Stimulated activated CD8-positive, alpha-beta memory T cell treated with anti-CD3 and anti-CD28 coated beads, Interleukin-7, amount 100 ng/mL, for 1 hour (primary cell): ENCODE data around the gene SOCS3.
"Not testable (repeated sequence)": the region's sequence is repeated elsewhere in the genome, so short reads cannot be mapped to it uniquely, and the experiment has no call there.

Source experiments
- DNase-seq, 2 donors: peaks; one replicate each; pipeline ENCODE4 v3.0.0-alpha.2; 2020; ENCODE audit warnings: low read depth in 2 of 2

Gene SOCS3

GRCh38 chr17:78349891-78350642 is 9.8 kb downstream of the SOCS3 start:
- DNase-seq = no peak

GRCh38 chr17:78348055-78348770 is 11.7 kb downstream of the SOCS3 start:
- DNase-seq = no peak

GRCh38 chr17:78347453-78347852 is 12.4 kb downstream of the SOCS3 start:
- DNase-seq = no peak

- no peak for DNase-seq
Measured at GRCh38 chr17:78346605-78347250, 13.1 kb downstream of the SOCS3 start.

- DNase-seq = no peak
Measured at GRCh38 chr17:78345791-78346494, 13.9 kb downstream of the SOCS3 start.

- DNase-seq = no peak
Measured at GRCh38 chr17:78345172-78345571, 14.7 kb downstream of the SOCS3 start.

GRCh38 chr17:78344666-78345065 is 15.2 kb downstream of the SOCS3 start:
- DNase-seq = no peak

- DNase-seq = peak in 1 of 2 donors; percentile 55
Measured at GRCh38 chr17:78343543-78344201, 16.2 kb downstream of the SOCS3 start.

GRCh38 chr17:78343187-78343542 is 16.7 kb downstream of the SOCS3 start:
- no peak for DNase-seq

GRCh38 chr17:78342449-78343186 is 17.3 kb downstream of the SOCS3 start:
- no peak for DNase-seq

- no peak for DNase-seq
Measured at GRCh38 chr17:78341559-78342448, 18.1 kb downstream of the SOCS3 start.

- DNase-seq = no peak
Measured at GRCh38 chr17:78340183-78340955, 19.5 kb downstream of the SOCS3 start.

- DNase-seq = no peak
Measured at GRCh38 chr17:78338486-78339259, 21.2 kb downstream of the SOCS3 start.

- no peak for DNase-seq
Measured at GRCh38 chr17:78337244-78338109, 22.4 kb downstream of the SOCS3 start.

GRCh38 chr17:78335209-78335608 is 24.7 kb downstream of the SOCS3 start:
- DNase-seq = no peak

GRCh38 chr17:78332991-78333390 is 26.9 kb downstream of the SOCS3 start:
- DNase-seq = no peak

GRCh38 chr17:78331355-78331754 is 28.5 kb downstream of the SOCS3 start:
- DNase-seq = not testable (repeated sequence)
